ENCODE data around the gene CCNL2.
"Not testable (repeated sequence)": the region's sequence is repeated elsewhere in the genome, so short reads cannot be mapped to it uniquely, and the experiment has no call there.

The CCNL2 gene

DNA sequence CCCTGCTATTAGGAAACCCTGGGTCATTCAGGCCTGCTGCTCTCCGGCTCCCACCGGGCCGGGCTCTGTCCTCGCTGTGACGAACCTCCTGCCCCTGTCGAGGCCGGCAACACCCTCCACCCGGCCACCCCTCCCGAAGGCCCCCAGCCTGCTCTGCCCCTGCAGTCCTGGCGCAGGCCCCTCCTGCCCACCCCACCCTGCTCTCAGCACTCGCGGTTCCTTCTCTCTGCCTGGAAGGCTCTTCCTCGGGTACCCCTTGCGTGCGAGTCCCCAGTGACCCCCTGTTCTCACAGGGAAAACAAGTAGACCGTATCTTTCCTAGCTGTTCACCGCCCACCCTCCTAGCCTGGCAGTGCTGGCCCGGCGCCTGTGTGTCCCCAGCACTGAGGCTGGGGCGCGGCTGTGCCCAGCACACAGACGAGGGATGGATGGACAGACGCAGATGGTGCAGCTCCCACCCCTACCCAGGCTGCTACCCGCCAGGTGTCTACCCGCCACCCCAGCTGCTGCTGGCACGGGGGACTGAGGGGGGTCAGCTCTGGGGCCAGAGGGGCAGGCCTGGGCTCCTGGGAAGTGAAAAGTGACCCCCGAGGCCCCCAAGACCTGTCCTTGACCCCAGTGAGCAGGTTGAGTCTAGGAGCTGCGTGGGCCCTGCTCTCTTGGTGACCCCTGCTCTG lies 33.3 kb upstream of the CCNL2 start:
- DNase-seq: no peak

DNA sequence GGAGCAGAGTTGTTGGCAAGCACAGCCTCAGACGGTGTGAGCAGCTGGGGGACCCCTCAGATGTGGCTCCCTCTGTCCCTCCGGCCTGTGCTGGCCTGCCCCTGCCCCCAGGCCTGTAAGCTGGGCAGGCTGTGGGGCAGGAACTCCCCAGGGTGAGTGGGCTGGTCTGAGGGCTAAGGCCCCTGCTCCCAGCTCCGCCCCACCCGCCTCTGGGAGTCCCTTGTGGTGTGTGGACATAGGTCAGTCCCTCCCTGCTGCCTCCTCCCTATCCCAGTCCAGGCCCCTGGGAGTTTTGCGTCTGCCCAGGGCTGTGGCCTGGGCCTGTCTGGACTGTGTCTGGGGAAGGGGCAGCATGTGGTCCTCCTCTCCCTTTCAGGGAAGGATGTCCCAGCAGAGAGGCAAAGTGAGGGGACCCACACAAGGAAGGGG lies 32.7 kb upstream of the CCNL2 start:
- DNase-seq: no peak

DNA sequence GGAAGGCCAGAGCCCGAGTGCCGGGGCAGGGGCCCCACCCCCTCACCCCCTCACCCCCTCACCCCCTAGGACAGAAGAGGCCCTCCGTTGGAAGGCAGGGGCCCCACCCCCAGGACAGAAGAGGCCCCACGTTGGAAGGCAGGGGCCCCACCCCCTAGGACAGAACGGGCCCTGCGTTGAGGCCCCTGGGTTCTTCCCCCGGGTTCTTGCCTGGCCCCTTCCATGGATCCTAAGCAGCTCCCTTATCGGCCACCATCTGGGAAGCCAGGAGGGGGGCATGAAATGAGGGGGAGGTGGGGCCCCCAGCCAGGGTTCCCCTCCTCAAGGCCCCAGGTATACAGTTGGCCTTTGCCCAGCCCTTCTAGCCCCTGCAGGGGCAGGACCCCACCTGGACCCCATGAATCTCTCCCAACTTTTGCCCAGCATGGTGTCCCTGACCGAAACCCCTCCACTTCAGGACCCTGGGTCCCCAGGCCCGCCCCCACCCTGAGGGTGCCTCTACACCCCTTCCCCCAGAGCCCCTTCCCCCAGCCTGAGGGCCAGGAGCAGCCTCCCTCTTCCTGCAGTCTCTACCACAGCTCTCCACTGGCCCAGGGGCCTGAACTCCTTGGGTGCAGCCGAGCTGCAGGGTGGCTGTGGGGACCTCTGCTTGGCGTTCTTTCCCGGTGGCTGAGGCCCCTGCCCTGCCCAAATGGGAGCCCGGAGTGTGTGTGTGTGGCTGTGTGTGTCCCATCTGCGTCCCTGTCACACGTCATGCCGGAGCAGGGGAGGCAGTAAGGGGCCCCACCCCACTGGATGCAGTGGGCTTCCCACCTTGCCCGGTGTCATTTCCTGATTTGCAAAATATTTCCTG lies 32.1 kb upstream of the CCNL2 start:
- no peak for DNase-seq

DNA sequence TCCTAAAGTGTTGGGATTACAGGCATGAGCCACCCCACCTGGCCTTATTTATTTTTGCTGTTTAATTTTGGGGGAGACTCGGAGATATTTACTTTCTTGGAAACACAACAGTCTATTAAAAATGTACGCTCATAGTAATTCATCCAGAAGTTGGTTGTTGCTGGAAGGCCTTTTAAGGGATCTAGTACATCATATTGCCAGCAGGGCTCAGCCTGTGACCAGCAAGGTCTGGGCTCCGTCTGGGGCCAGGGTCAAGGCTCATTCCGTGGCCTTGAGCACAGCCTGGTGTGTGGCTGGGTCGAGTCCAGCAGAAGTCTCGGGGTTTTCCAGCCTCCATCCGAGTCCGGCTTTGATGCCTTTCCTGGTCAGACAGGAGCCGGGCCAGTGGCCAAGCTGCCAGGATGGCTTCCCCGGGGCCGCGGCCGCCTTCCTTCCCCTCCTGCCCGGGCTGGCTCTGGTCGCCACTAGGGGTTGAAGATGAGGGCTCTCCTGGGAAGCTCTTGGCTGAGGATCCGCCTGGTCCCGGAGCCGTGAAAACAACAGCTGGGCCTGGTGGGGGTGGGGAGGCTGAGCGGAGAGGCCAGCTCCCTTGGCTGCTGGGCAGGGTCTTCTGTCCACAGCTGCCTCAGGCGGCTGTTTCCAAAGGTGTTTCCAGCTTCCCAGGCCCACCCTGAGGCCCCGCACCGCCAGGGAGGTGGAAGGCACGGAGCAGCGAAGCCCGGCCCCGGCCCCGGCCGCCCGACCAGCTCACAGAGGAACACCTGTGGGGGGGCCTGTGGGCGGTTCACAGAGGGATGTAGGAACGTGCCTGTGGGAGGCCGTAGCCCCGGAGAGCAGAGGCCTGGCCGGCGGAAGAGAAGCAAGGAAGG lies 31.2 kb upstream of the CCNL2 start:
- DNase-seq: no peak

DNA sequence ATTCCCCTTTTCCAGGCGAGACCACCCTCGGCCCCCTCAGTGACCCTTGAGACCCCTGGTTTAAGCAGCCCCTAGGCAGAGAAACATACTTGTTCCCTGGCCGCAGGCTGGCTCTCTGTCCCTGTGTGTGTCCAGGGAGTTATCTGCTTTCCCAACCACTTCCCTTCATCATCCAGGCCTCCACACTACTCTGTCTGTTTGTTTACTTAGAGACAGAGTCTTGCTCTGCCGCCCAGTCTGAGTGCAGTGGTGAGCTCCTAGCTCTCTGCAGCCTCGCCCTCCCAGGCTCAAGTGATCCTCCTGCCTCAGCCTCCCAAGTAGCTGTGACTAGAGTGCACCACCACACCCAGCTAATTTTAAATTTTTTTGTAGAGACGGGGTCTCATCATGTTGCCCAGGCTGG lies 30.5 kb upstream of the CCNL2 start:
- DNase-seq: no peak

DNA sequence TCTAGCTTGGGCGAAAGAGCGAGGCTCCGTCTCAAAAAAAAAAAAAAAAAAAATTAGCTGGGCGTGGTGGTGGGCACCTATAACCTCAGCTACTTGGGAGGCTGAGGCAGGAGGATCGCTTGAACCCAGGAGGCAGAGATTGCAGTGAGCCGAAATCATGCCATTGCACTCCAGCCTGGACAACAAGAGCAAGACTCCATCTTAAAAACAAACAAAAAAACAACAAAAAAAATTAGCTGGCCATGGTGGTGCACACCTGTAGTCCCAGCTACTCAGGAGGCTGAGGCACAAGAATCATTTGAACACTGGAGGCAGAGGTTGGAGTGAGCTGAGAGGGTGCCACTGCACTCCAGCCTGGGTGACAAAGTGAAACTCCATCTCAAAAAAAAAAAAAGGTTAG lies 29.8 kb upstream of the CCNL2 start:
- not testable (repeated sequence) for DNase-seq

DNA sequence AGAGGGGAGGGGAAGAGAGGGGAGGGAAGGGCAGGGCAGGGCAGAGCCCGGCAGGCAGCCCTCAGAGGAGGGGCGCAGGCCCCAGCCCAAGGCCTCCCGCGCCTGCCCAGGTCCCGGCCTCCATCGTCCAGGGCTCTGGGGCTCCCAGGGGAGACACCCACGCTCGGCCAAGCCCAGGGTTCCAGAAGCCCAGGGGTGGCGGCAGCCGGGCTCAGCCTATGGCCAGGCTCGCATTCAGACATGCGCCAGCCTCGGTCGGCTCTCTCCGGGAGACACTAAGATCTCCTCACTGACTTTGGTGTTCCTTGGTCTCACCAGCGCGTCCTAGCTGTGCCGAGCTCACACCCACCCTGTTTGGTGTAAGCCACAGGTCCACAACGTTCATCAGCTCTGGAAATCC lies 29.0 kb upstream of the CCNL2 start:
- no peak for DNase-seq

DNA sequence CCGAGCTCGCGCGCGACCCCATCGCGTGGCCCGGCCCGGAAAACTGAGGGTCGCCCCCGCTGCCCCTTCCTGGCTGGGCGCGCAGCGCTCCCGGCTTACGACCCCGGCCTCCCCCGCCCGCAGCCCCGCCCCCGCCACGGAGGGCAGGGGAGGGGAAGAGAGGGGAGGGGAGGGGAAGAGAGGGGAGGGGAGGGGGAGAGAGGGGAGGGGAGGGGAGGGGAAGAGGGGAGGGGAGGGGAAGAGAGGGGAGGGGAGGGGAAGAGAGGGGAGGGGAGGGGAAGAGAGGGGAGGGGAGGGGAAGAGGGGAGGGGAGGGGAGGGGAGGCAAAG lies 28.6 kb upstream of the CCNL2 start:
- no peak for DNase-seq

DNA sequence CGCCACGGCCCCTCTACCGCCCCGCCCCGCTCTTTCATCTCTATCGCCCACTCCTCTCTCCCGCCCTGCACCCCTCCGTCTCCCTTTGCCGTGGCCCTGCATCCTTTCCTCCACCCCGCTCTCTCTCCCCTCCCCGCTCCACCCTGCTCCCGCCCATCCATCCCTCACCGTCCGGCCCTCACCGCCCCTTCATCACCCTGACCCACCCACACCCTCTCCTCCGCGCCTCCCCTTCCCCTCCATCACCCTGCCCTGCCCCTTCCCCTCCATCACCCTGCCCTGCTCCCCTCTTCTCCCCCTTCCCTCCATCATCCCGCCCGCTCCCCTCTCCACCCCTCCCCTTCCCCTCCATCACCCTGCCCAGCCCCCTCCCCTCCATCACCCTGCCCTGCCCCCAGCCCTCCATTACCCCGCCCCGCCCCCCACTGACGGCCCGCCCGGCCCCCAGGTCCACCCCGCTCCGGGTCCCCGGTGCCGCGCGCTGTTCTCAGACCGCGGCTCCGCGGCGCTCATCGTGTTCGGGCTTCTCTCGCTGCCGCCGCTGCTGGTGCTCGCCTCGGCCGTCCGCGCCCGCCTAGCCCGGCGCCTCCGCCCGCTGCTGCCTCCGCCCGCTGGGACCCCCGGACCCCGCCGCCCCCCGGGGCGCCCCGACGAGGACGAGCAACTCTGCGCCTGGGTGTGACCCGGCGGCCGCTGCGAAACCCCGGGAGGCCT lies 28.1 kb upstream of the CCNL2 start:
- no peak for DNase-seq

DNA sequence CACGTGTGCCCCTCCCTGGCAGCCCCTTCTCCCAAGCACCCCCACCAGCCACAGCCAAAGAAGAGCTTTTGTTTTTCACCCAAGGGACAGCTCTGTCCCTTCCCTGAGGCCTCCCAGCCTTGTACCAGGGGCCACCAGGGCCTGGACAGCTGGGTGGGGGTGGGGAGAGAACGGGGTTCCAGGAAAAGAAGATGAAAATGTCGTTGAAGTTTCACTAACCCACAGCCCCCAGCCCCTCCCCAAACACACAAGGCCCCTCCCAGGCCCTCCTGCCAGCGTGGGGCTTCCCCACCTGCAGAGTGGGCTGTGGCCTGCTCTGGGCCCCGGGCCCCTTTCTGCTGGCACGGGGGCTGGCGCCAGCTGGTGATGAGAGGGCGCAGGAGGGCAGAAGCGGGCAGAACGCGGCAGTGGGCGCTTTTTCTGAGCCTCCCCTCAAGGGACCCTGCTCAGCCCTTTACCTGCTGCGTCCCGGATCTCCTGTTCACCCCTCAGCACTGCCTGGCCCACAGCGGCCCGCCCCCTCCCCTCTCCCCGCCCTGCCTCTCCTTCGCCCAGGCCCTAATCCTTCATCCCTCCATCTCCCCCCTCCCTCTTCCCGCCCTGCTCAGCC lies 27.5 kb upstream of the CCNL2 start:
- no peak for DNase-seq

DNA sequence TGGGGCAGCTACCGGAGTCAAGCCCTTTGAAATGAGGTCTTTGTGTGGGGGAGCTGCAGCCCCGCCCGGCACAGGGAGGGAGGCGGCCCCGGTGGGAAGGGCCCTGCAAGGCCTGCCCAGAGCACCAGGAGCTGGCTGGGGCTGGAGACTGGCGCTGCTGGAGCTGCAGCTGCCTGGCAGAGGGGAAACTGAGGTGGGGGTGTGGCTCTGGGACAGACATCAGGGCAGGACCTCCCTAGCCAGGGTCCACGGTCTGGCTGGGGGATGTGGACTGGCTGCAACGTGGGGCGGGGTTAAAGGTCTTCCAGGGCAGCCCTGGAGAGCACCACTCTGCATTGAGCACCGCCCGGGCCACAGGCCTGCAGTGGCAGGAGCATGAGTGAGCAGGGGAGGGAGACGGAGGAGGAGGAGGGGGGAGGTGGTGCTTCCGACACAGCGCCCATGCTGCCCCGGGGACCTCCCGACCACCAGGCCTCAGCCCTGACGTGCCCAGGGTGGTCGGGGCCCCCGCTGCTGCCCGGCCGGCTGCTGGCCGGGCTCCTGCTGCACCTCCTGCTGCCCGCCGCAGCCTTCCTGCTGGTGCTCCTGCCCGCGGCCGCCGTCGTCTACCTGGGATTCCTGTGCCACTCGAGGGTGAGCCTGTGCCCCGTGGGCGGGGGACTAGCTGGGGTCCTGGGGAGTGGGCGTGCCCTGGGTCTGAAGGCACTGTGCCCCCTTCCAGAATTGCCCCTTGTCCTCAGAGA lies 26.8 kb upstream of the CCNL2 start:
- DNase-seq: no peak

DNA sequence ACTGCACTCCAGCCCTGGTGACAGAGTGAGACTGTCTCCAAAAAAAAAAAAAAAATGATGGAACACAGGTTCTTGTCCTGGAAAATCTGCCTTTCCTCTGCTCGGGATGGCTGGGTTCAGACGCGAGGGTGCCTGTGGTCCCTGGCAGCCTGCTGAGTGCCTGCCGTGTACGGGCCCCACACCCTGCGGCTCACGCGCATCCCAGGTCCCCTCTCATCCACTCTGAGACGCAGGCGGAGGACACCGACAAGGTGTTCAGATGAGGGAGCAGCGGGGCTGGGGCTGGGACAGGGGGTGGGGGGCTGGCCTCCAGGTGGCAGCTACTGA lies 26.3 kb upstream of the CCNL2 start:
- DNase-seq: no peak

DNA sequence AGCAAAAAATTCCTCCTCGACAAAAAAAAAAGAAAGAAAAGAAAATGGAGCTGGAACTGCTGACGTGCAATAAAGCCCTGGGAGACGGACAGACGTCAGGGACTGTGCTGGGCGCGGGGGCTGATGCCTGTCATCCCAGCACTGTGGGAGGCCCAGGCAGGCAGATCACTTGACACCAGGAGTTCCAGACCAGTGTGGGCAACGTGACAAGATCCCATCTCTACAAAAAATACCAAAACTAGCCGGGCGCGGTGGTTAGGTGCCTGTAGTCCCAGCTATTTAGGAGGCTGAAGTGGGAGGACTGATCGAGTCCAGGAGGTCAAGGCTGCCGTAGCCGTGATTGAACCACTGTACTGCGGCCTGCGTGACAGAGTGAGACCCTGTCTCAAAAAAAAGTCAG lies 25.6 kb upstream of the CCNL2 start:
- DNase-seq: no peak

DNA sequence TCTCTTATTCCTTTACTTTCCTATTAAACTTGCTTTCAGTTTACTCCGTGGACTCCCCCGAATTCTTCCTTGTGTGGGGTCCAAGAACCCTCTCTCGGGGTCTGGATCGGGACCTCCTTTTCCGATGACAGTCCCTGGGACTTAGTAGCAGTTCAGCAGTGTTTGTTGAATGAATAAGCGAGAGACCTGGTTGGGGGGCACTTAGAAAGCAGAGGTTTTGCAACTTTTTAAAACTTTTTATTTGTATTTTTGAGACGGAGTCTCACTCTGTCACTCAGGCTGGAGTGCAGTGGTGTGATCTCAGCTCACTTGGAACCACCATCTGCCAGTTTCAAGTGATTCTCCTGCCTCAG lies 24.1 kb upstream of the CCNL2 start:
- DNase-seq: no peak

DNA sequence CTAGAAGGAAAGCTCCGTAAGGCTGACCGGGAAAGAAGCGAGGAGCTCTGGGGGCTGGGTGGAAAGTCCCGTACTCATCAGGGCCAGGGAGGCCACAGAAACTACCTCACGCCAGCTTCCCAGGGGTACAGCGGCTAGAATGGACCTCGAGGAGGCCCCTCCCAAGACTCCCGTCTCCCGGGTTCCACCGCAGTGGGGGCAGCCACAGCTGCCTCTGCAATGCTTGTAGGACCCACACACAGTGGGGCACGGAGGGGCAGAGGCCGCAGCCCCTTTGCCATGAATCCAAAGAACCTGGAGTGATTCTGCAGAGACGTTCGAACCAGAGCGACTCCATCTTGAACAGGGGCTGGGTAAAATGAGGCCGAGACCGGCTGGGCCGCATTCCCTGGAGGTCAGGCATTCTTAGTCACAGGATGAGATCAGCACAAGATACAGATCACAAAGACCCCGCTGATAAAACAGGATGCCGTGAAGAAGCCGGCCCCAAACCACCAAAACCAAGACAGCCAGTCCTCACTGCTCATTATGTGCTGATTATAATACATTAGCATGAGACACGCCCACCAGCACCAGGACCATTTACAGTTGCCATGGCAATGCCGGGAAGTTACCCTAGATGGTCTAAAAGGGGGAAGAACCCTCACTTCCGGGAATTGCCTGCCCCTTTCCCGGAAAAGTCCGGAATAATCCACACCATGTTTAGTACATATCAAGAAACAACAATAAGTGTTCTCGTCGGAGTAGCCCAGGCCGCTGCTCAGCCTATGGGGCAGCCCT lies 23.5 kb upstream of the CCNL2 start:
- DNase-seq: no peak

DNA sequence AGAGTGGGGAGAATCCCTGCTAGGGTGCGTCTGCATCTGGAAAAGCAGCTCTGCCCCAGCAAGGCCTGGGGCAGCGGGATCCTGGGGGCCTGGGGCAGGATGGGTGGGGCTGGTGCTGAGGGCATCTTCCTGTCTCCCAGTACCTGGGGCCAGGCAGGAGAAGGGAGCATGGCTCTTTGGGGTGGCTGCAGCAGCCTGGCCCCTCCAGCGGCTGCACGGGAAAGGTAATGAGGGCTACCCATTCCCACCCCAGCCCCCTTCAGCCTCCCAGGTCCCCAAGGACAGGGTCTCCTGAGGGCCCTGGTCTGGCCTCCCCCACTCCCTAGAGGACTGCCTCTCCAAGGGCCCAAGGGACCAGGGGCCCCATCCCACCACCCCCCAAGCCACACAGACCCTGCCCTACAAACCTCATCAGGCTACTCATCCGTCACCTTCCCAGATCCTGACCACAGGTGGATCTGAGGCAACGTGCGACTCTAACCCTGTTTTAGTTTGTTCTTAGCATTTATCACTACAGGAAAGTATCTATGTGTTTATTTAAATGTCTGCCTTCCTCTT lies 22.9 kb upstream of the CCNL2 start:
- no peak for DNase-seq

DNA sequence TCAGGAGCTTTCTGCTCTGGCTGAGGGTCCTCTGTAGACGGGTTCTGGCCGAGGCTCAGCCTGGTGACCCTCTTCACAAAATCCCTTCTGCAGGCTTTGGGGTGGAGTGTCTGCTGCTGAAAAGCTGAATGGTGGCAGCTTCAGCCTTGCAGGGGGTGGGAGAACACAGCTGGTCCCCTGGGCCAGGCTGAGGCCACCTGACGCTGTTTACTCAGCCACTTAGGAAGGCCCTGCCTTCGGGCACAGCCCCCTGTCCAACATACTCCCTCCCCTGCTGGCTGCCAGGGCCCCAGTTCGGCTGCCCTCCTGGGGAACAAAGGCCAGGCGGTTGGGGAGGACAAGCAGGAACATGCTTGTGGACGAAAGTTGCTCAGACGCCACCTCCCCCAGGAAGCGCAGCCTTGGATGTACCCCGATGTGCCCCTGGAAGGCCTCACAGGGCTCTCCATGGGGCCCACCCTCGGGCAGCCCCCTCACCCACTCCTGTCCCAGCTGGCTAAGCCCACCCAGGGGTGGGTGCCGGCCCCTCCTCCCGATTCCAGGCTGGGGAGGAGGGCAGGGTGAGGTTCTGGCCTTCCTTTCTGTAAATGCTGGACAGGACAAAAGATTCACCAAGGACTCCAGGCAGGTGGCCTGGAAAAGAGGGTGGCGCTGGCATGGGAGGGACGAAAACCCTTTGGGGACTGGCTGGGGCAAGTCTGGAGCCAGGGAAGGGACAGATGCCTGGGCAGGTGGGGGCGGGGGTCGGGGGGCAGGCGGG lies 22.2 kb upstream of the CCNL2 start, which contains the start of gene ANKRD65:
Gene ANKRD65, minus strand, starts transcription at position 130 of the 760 bp plus-strand sequence. CDS start 271 bp downstream, outside the sequence.
- DNase-seq: no peak

DNA sequence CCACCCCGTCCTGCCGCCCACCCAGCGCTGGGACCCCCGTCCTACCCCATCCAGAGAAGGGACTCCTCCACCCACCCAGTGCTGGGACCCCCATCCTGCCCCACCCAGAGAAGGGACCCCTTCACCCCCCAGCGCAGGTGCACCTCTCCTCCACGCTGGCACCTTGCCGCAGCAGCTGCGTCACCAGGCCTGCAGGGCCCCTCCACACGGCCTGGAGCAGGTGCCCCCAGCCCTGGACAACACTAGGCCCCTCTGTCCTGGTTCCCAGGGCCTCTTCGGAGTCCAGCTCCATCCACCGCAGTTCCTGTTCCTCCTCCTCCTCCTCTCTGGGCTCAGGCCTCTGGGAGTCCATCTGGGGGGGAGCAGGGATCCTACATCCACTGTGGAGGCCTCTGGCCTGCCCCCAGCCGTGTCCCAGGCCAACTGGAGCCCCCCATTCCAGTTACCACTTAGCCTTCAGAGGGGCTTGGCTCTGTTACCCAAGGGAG lies 21.6 kb upstream of the CCNL2 start:
- no peak for DNase-seq

DNA sequence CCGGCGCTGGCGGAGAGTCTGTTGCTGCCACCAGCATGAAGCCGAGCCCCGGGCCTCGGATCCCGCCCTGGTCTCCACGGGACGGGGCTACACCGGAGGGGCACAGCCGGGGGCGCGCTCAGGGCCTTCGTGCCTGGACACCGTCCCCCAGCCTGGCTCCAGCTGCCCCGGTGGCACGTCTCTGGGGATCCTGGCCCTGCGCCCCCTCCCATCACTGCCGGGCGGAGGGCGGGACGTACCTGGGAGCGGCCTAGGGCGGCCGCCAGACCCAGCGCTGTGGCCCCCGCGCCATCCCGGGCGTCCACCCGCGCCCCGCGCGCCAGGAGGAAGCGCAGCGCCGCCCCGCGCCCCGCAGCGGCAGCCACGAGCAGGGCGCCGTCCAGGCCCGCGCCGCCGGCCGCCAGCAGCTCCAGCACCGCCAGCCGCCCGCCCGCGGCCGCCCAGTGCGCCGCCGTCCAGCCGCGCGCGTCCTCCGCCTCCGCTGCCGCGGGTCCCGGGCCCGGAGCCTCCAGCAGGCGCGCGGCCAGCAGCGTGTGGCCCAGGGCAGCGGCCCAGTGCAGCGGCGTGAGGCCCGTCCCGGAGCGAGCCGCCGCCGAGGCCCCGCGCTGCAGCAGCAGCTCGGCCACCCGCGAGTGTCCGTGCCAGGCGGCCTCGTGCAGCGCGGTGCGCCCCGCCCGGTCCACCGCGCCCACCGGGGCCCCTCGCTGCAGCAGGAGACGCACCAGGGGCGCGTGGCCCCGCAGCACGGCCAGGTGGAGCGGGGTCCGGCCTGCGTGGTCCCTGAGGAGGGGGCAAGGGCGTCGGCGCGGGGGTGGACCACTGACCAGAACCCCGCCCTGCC lies 20.9 kb upstream of the CCNL2 start:
- DNase-seq: no peak
